Peyer's patch (tissue), 4 donors: ENCODE measurements around the gene THRB. TPM values are rescaled to one million over a fixed set of nuclear protein-coding genes. Genes with fewer than 3 reads are reported as not detected.
"Not testable (repeated sequence)": the region's sequence is repeated elsewhere in the genome, so short reads cannot be mapped to it uniquely, and the experiment has no call there.

ENCODE experiments used
- DNase-seq, 3 donors: peaks; one replicate each; pipeline ENCODE4 v3.0.0-alpha.2; 2017 to 2019
- H3K27ac ChIP-seq, 4 donors: fragments of 200-600 bp; sonication (generic); one replicate each; pipeline ENCODE4 v1.5.1; 2016 to 2019
- H3K27me3 ChIP-seq, 2 donors: fragments of 200-600 bp; sonication (generic); one replicate each; pipeline ENCODE4 v1.5.1; 2019
- H3K36me3 ChIP-seq, 3 donors: fragments of 200-600 bp; sonication (generic); one replicate each; pipeline ENCODE4 v1.5.1; 2016 to 2019
- H3K4me1 ChIP-seq, 4 donors: fragments of 200-600 bp; sonication (generic); one replicate each; pipeline ENCODE4 v1.5.1; 2016 to 2019
- H3K4me3 ChIP-seq, 4 donors: fragments of 200-600 bp; sonication (generic); 1 replicate in 3 of 4; 2 replicates in 1 of 4; pipeline ENCODE4 v1.5.1; 2016 to 2019; ENCODE audit warnings: mild to moderate bottlenecking in 1 of 4
- H3K9me3 ChIP-seq, 4 donors: fragments of 200-600 bp; sonication (generic); one replicate each; pipeline ENCODE4 v1.5.1; 2016 to 2019; ENCODE audit warnings: mild to moderate bottlenecking in 1 of 4
- CTCF ChIP-seq, 6 experiments: fragments of 450-650 bp in 4 of 6; fragments of 200-600 bp in 2 of 6; sonication (generic) in 1 of 6; IDR thresholded peaks; one replicate each; pipeline ENCODE4 v1.5.1; 2017 to 2019; ENCODE audit warnings: antibody characterized with exemption in 6 of 6, mild to moderate bottlenecking in 3 of 6, moderate library complexity in 1 of 6
- POLR2A ChIP-seq, 2 donors: fragments of 450-650 bp; IDR thresholded peaks; one replicate each; pipeline ENCODE4 v1.5.1; 2017; ENCODE audit warnings: antibody characterized with exemption in 2 of 2, mild to moderate bottlenecking in 2 of 2, moderate library complexity in 2 of 2
- total RNA-seq, 4 donors: library from RNA; depleted of rRNA; stranded (reverse); fragments of >200 nt; gene quantifications; one replicate each; pipeline ENCODE4 v1.1.0, GENCODE V29; 2016

THRB gene
- total RNA-seq, 4 donors from 2014 or later, result 2.6 to 13.2 (median 8.4) TPM

GRCh38 chr3:24432989-24433388 is 61.7 kb downstream of the THRB start:
- H3K27ac ChIP-seq, result no peak overlapping the region
- no peaks in the 10 kb centered on the region for H3K36me3 ChIP-seq
- H3K4me1 ChIP-seq, result no peaks in the 10 kb centered on the region
- H3K4me3 ChIP-seq, result no peak overlapping the region
- TF ChIP-seq POLR2A (IDR thresholded peaks at IDR 0.05) (no peak), CTCF (IDR thresholded peaks at IDR 0.05) (no peak)
- no peak for DNase-seq
- peaks cover 0 to 4% (median 0%) of the 10 kb centered on the region in 4 donors for H3K9me3 ChIP-seq
- no peaks in the 10 kb centered on the region for H3K27me3 ChIP-seq

- H3K36me3 ChIP-seq, result no peaks in the 10 kb centered on the region
- TF ChIP-seq CTCF (IDR thresholded peaks at IDR 0.05) (no peak), POLR2A (IDR thresholded peaks at IDR 0.05) (no peak)
These were observed 66.2 kb downstream of the THRB start for GRCh38 chr3:24428481-24428880.

GRCh38 chr3:24426896-24427295 is 67.8 kb downstream of the THRB start:
- no peak overlapping the region for H3K27ac ChIP-seq
- no peaks in the 10 kb centered on the region for H3K27me3 ChIP-seq
- no peaks in the 10 kb centered on the region for H3K36me3 ChIP-seq
- H3K9me3 ChIP-seq, result no peaks in the 10 kb centered on the region
- H3K4me3 ChIP-seq, result no peak overlapping the region
- TF ChIP-seq CTCF (IDR thresholded peaks at IDR 0.05), result no peak
- no peak for TF ChIP-seq POLR2A (IDR thresholded peaks at IDR 0.05)
- H3K4me1 ChIP-seq, result no peaks in the 10 kb centered on the region
- no peak for DNase-seq

More at GRCh38 chr3:24428481-24428880, 66.2 kb downstream of the THRB start:
- H3K4me1 ChIP-seq, result no peaks in the 10 kb centered on the region
- no peak overlapping the region for H3K27ac ChIP-seq
- H3K9me3 ChIP-seq, result peaks cover 0 to 4% (median 0%) of the 10 kb centered on the region in 4 donors
- DNase-seq, result no peak
- no peak overlapping the region for H3K4me3 ChIP-seq
- H3K27me3 ChIP-seq, result no peaks in the 10 kb centered on the region

- H3K9me3 ChIP-seq, H3K27me3 ChIP-seq, H3K27ac ChIP-seq, H3K36me3 ChIP-seq, H3K4me3 ChIP-seq, DNase-seq, H3K4me1 ChIP-seq: not testable (repeated sequence)
These were observed 73.8 kb downstream of the THRB start for GRCh38 chr3:24420829-24421228.

GRCh38 chr3:24420224-24420623 is 74.4 kb downstream of the THRB start:
- H3K36me3 ChIP-seq, result no peaks in the 10 kb centered on the region
- H3K4me3 ChIP-seq, result no peak overlapping the region
- H3K27me3 ChIP-seq, result no peaks in the 10 kb centered on the region
- H3K4me1 ChIP-seq, result no peaks in the 10 kb centered on the region
- TF ChIP-seq POLR2A (IDR thresholded peaks at IDR 0.05) (no peak), CTCF (IDR thresholded peaks at IDR 0.05) (no peak)
- no peak for DNase-seq
- H3K27ac ChIP-seq, result no peak overlapping the region
- no peaks in the 10 kb centered on the region for H3K9me3 ChIP-seq

GRCh38 chr3:24419067-24419791 is 75.4 kb downstream of the THRB start:
- Histone ChIP-seq H3K4me1 (no peaks in the 10 kb centered on the region), H3K4me3 (no peak overlapping the region), H3K36me3 (no peaks in the 10 kb centered on the region), H3K9me3 (no peaks in the 10 kb centered on the region), H3K27ac (no peak overlapping the region), H3K27me3 (no peaks in the 10 kb centered on the region)
- no peak for TF ChIP-seq CTCF (IDR thresholded peaks at IDR 0.05)
- no peak for TF ChIP-seq POLR2A (IDR thresholded peaks at IDR 0.05)
- no peak for DNase-seq
